HepG2 (cell line): ENCODE data around the gene ACBD6. TPM values are rescaled to one million over a fixed set of nuclear protein-coding genes. Genes with fewer than 3 reads are reported as not detected.

ENCODE experiments used
- CENPT ChIP-seq: sonication (generic); formaldehyde crosslinking; IDR thresholded peaks from 2 replicates; pipeline ENCODE4 v1.8.0; 2022; ENCODE audit warnings: low read depth, mild to moderate bottlenecking, moderate library complexity, missing genetic modification reagents
- GATAD1 ChIP-seq: IDR thresholded peaks from 2 replicates; pipeline ENCODE4 v1.6.1; 2016; ENCODE audit warnings: missing genetic modification reagents, missing compliant biosample characterization
- KLF15 ChIP-seq: sonication (generic); formaldehyde crosslinking; IDR thresholded peaks from 2 replicates; pipeline ENCODE4 v1.8.1; 2023; ENCODE audit warnings: borderline replicate concordance, mild to moderate bottlenecking, inconsistent platforms, missing genetic modification reagents, mixed read lengths
- NPAS2 ChIP-seq: sonication (generic); formaldehyde crosslinking; IDR thresholded peaks from 2 replicates; pipeline ENCODE4 v1.8.0; 2022; ENCODE audit warnings: mild to moderate bottlenecking, missing genetic modification reagents, borderline replicate concordance
- ONECUT2 ChIP-seq: sonication (generic); formaldehyde crosslinking; IDR thresholded peaks from 2 replicates; pipeline ENCODE4 v1.4.0; 2020; ENCODE audit warnings: missing genetic modification reagents
- RARG ChIP-seq: sonication (generic); formaldehyde crosslinking; IDR thresholded peaks from 2 replicates; pipeline ENCODE4 v1.4.0; 2020; ENCODE audit warnings: low read depth, mild to moderate bottlenecking, missing genetic modification reagents
- ZNF143 ChIP-seq: sonication (generic); formaldehyde crosslinking; IDR thresholded peaks from 2 replicates; pipeline ENCODE4 v1.4.0; 2020; ENCODE audit warnings: missing genetic modification reagents
- ZNF34 ChIP-seq: sonication (generic); formaldehyde crosslinking; IDR thresholded peaks from 2 replicates; pipeline ENCODE4 v1.4.0; 2020; ENCODE audit warnings: mild to moderate bottlenecking, missing genetic modification reagents, borderline replicate concordance
- ZNF441 ChIP-seq: sonication (generic); formaldehyde crosslinking; IDR thresholded peaks from 2 replicates; pipeline ENCODE4 v1.7.0; 2021; ENCODE audit warnings: missing genetic modification reagents, borderline replicate concordance
- ZNF747 ChIP-seq: sonication (generic); formaldehyde crosslinking; IDR thresholded peaks from 2 replicates; pipeline ENCODE4 v1.8.1; 2023; ENCODE audit warnings: missing genetic modification reagents, mild to moderate bottlenecking, borderline replicate concordance
- ZNF790 ChIP-seq: sonication (generic); formaldehyde crosslinking; IDR thresholded peaks from 2 replicates; pipeline ENCODE4 v1.8.0; 2022; ENCODE audit warnings: missing genetic modification reagents, mild to moderate bottlenecking, borderline replicate concordance
- polyA plus RNA-seq, 8 experiments: library from polyadenylated mRNA; depleted of rRNA in 3 of 8; stranded (reverse) in 7 of 8; unstranded in 1 of 8; fragments of >200 nt; fragmentation: Illumina TruSeq in 4 of 8; extraction: Trizol in 4 of 8; gene quantifications; 2 replicates each; pipeline versions ENCODE4 v1.2.1 to v1.2.3, GENCODE V29; 2011 to 2016; ENCODE audit warnings: low read depth in 4 of 8, missing spikeins in 1 of 8, mixed read lengths in 1 of 8; ENCODE audit not compliant: insufficient read depth in 1 of 8
- total RNA-seq, 5 experiments: library from RNA; depleted of rRNA; stranded (reverse); fragments of >200 nt; fragmentation: Illumina TruSeq; extraction: Trizol; gene quantifications; 2 replicates each; pipeline ENCODE4 v1.2.3, GENCODE V29; 2016; ENCODE audit warnings: low read depth in 1 of 5
- TF ChIP-seq, protein P1 (sequence below): sonication (generic); formaldehyde crosslinking; IDR thresholded peaks from 2 replicates; pipeline ENCODE4 v1.5.0; 2020; ENCODE audit warnings: mild to moderate bottlenecking, missing genetic modification reagents, moderate library complexity
- TF ChIP-seq, protein P2 (sequence below): sonication (generic); formaldehyde crosslinking; IDR thresholded peaks from 2 replicates; pipeline ENCODE4 v1.5.1; 2020; ENCODE audit warnings: missing genetic modification reagents, mild to moderate bottlenecking, borderline replicate concordance
- TF ChIP-seq, protein P3 (sequence below): sonication (generic); formaldehyde crosslinking; IDR thresholded peaks from 2 replicates; pipeline ENCODE4 v1.8.0; 2022; ENCODE audit warnings: low read depth, missing genetic modification reagents
- TF ChIP-seq, protein P4 (sequence below): IDR thresholded peaks from 2 replicates; pipeline ENCODE4 v1.6.1; 2016; ENCODE audit warnings: missing compliant biosample characterization, missing genetic modification reagents, borderline replicate concordance
- TF ChIP-seq, protein P5 (sequence below): sonication (generic); formaldehyde crosslinking; IDR thresholded peaks from 2 replicates; pipeline ENCODE4 v1.5.1; 2020; ENCODE audit warnings: missing genetic modification reagents, mild to moderate bottlenecking, borderline replicate concordance
- TF ChIP-seq, protein P6 (sequence below): sonication (generic); formaldehyde crosslinking; IDR thresholded peaks from 2 replicates; pipeline ENCODE4 v1.4.0; 2020; ENCODE audit warnings: missing genetic modification reagents

ACBD6 gene
- total and polyA plus RNA-seq, 2 of the 13 experiments (the other 11 are each of a cell fraction or from before 2014, with no cell fraction given) = 33.5 to 47.2 TPM

DNA sequence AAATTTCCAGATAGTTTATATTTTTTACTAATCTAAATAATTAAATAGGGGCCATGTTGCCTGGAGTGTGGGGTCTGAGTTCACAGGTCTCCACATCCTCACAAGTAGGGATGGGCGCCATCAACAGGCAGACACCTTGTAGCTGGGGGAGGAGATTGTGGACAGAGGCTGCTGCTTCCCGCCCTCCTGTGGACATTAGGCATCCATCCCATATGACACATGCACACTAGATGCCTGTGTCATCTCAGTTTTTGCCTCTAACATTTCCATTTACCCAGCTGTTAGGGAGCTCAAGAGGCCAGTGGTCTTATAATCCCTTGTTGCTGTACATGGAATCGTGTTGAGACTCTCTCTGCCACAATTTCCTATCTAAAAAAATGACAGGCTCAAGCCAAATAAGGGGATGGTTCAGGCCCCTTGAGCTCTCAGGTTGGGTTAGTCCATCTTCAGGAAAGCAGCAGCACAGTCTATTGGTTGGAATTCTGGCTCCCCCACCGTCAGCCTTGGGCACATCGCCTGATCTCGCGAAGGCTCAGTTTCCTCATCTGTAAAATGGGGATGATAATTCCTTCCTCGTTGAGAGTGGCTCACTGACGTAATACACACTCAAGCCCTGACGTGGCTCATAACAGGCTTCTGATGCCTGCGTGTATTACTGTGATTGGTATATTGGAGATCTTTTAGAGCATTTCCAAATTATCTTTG lies 258.7 kb downstream of the ACBD6 start (continued):
- TF ChIP-seq ZNF143 (no peak), RARG (CRISPR knock-in tag) (no peak), CENPT (no peak), ZNF790 (CRISPR knock-in tag) (no peak), KLF15 (no peak), NPAS2 (CRISPR knock-in tag) (no peak), ZNF747 (CRISPR knock-in tag) (no peak), ZNF34 (CRISPR knock-in tag) (no peak), ONECUT2 (no peak), GATAD1 (CRISPR knock-in tag) (no peak), ZNF441 (CRISPR knock-in tag) (no peak)
- TF ChIP-seq, protein P1, sequence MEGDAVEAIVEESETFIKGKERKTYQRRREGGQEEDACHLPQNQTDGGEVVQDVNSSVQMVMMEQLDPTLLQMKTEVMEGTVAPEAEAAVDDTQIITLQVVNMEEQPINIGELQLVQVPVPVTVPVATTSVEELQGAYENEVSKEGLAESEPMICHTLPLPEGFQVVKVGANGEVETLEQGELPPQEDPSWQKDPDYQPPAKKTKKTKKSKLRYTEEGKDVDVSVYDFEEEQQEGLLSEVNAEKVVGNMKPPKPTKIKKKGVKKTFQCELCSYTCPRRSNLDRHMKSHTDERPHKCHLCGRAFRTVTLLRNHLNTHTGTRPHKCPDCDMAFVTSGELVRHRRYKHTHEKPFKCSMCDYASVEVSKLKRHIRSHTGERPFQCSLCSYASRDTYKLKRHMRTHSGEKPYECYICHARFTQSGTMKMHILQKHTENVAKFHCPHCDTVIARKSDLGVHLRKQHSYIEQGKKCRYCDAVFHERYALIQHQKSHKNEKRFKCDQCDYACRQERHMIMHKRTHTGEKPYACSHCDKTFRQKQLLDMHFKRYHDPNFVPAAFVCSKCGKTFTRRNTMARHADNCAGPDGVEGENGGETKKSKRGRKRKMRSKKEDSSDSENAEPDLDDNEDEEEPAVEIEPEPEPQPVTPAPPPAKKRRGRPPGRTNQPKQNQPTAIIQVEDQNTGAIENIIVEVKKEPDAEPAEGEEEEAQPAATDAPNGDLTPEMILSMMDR (CRISPR knock-in tag) = peak; percentile 40
- TF ChIP-seq, protein P2, sequence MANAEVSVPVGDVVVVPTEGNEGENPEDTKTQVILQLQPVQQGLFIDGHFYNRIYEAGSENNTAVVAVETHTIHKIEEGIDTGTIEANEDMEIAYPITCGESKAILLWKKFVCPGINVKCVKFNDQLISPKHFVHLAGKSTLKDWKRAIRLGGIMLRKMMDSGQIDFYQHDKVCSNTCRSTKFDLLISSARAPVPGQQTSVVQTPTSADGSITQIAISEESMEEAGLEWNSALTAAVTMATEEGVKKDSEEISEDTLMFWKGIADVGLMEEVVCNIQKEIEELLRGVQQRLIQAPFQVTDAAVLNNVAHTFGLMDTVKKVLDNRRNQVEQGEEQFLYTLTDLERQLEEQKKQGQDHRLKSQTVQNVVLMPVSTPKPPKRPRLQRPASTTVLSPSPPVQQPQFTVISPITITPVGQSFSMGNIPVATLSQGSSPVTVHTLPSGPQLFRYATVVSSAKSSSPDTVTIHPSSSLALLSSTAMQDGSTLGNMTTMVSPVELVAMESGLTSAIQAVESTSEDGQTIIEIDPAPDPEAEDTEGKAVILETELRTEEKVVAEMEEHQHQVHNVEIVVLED = no peak
- TF ChIP-seq, protein P3, sequence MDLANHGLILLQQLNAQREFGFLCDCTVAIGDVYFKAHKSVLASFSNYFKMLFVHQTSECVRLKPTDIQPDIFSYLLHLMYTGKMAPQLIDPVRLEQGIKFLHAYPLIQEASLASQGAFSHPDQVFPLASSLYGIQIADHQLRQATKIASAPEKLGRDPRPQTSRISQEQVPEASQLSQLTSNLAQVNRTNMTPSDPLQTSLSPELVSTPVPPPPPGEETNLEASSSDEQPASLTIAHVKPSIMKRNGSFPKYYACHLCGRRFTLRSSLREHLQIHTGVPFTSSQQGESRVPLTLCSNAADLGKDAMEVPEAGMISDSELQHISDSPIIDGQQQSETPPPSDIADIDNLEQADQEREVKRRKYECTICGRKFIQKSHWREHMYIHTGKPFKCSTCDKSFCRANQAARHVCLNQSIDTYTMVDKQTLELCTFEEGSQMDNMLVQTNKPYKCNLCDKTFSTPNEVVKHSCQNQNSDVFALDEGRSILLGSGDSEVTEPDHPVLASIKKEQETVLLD = no peak
- TF ChIP-seq, protein P4, sequence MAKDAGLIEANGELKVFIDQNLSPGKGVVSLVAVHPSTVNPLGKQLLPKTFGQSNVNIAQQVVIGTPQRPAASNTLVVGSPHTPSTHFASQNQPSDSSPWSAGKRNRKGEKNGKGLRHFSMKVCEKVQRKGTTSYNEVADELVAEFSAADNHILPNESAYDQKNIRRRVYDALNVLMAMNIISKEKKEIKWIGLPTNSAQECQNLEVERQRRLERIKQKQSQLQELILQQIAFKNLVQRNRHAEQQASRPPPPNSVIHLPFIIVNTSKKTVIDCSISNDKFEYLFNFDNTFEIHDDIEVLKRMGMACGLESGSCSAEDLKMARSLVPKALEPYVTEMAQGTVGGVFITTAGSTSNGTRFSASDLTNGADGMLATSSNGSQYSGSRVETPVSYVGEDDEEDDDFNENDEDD (CRISPR knock-in tag) = peak; percentile 14; the same call in 1 of the 2 replicates
- TF ChIP-seq, protein P5, sequence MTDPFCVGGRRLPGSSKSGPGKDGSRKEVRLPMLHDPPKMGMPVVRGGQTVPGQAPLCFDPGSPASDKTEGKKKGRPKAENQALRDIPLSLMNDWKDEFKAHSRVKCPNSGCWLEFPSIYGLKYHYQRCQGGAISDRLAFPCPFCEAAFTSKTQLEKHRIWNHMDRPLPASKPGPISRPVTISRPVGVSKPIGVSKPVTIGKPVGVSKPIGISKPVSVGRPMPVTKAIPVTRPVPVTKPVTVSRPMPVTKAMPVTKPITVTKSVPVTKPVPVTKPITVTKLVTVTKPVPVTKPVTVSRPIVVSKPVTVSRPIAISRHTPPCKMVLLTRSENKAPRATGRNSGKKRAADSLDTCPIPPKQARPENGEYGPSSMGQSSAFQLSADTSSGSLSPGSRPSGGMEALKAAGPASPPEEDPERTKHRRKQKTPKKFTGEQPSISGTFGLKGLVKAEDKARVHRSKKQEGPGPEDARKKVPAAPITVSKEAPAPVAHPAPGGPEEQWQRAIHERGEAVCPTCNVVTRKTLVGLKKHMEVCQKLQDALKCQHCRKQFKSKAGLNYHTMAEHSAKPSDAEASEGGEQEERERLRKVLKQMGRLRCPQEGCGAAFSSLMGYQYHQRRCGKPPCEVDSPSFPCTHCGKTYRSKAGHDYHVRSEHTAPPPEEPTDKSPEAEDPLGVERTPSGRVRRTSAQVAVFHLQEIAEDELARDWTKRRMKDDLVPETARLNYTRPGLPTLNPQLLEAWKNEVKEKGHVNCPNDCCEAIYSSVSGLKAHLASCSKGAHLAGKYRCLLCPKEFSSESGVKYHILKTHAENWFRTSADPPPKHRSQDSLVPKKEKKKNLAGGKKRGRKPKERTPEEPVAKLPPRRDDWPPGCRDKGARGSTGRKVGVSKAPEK = no peak
- TF ChIP-seq, protein P6, sequence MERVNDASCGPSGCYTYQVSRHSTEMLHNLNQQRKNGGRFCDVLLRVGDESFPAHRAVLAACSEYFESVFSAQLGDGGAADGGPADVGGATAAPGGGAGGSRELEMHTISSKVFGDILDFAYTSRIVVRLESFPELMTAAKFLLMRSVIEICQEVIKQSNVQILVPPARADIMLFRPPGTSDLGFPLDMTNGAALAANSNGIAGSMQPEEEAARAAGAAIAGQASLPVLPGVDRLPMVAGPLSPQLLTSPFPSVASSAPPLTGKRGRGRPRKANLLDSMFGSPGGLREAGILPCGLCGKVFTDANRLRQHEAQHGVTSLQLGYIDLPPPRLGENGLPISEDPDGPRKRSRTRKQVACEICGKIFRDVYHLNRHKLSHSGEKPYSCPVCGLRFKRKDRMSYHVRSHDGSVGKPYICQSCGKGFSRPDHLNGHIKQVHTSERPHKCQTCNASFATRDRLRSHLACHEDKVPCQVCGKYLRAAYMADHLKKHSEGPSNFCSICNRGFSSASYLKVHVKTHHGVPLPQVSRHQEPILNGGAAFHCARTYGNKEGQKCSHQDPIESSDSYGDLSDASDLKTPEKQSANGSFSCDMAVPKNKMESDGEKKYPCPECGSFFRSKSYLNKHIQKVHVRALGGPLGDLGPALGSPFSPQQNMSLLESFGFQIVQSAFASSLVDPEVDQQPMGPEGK (CRISPR knock-in tag) = 0 out of 2 replicates have a peak, but pooled peaks have one; percentile 22
